ENCODE measurements around the gene HOXC13.

HOXC13 gene

DNA sequence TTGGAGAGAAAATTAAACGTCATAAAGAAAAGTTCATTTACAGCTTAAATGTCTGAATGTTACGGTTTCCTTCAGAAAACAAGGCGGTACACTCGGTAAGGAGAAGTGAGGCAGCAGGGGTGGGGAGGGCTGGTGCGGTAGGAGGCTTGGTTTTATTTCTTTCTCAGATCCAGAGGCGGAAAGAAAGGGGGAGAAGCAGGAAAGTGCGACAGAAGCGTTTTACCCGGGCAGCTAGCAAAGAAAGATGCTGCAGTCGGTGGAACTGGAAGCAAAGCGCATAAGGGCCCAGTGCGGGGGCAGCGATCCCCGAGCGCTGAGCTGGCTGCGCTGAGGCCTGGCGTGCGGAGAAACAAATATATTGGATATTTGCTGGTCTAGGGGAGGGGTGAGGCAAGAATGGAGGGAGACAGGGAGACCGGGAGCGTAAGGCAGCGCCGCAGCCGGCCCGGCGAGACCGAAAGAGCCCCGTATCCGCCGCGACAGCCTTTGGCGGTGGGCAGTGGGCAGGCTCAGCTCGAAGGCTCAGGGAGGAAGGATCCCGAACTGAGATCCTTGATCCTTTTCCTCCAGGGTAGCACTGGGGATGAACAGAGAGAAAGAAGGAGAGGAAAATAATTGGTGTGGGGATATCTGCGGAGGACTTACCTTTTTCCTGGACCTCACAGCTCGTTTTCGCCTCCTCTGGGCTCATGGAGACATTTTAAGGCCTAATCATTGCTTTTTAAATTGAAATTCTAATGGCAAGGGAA lies 27.9 kb downstream of the HOXC13 start:
- peak overlapping the region; percentile 43 for H3K4me3 Mint-ChIP-seq
- H3K36me3 Mint-ChIP-seq, result peaks cover 3% of the 10 kb centered on the region
- peak overlapping the region; percentile 26 for H3K27ac Mint-ChIP-seq
- peaks cover 3% of the 10 kb centered on the region for H3K9me3 Mint-ChIP-seq
- DNase-seq (ENCODE audit: low spot score in 2 of 2), result no peak
- ATAC-seq (ENCODE audit: low read depth), result no peak
- peaks cover 21% of the 10 kb centered on the region for H3K4me1 Mint-ChIP-seq
- H3K27me3 Mint-ChIP-seq, result peaks cover 49% of the 10 kb centered on the region

DNA sequence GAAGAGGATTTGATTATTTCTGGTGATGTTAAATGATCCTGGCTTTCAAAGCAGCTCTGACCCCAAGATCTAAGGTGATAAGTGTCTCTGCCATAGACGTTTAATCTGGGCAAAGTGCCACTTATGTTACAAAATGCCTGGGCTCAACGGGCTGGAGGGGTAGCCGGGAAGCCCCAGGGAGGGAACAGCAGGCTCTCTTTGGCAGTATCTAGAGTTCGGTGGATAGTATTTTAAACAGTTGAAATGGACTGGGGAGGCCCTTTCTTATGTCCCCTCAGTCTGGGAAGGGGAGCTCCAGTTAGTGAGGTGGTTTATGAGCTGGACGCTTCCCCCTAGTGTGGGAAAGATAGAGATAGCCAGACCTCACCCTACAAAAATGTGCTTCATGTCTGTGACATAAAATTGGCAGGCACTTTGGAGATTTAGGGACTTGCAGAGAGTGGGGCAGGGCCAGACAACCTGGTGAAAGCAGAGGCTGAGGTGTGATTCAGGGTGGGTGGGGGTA lies 28.8 kb downstream of the HOXC13 start:
- Mint-ChIP-seq H3K9me3 (peaks cover 3% of the 10 kb centered on the region), H3K36me3 (peaks cover 3% of the 10 kb centered on the region), H3K27me3 (peaks cover 57% of the 10 kb centered on the region), H3K27ac (no peak overlapping the region), H3K4me3 (no peak overlapping the region), H3K4me1 (peaks cover 21% of the 10 kb centered on the region)
- no peak for DNase-seq (ENCODE audit: low spot score in 2 of 2)
- no peak for ATAC-seq (ENCODE audit: low read depth)

DNA sequence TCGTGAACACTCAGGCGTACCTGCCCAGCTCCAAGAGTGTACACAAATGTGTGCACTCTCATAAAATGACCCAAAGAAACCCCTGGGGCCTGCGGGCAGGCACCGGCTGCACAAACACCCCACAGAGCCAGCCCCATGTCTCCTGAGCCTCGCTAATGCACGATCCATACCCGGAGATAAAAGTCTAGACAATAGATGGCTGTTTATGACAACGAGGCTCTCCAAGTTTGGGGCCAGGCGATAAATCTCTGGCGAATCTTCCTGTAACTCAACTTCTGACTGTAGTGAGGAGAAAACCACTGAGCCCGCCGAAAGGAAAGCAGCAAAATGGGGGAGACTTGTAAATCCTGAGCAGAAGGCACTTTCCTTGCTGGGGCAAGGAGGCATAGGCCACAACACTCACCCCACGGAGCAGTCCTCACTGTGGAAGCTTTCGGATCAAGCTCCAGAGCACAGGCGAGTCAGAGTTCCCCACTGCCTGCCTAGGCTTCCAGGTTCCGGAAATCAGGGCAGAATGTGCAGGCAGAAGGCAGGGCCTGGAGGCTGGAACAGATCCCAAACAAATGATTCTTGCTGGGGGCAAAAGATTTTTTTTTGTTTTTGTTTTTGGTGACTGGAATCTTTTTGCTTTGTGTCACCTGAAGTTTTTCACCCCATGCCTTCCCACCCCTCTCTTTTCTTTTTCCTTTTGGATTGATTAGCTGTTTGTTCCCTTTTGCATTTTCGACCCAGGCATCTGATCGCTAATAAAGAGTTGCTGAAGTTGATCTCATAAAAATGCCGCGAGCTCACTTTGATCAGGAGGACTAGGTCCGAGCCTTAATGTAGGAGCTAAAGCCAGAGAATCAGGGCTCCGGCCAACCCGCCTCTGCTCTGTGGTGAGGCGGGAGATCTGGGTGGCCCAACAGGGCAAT lies 29.8 kb downstream of the HOXC13 start:
- ATAC-seq (ENCODE audit: low read depth) (no peak), DNase-seq (ENCODE audit: low spot score in 2 of 2) (no peak)
- peaks cover 21% of the 10 kb centered on the region for H3K4me1 Mint-ChIP-seq
- H3K9me3 Mint-ChIP-seq, result peaks cover 5% of the 10 kb centered on the region
- H3K36me3 Mint-ChIP-seq, result peaks cover 5% of the 10 kb centered on the region
- no peak overlapping the region for H3K4me3 Mint-ChIP-seq
- H3K27ac Mint-ChIP-seq, result no peak overlapping the region
- H3K27me3 Mint-ChIP-seq, result peaks cover 62% of the 10 kb centered on the region

- Mint-ChIP-seq H3K27ac (no peak overlapping the region), H3K36me3 (peaks cover 5% of the 10 kb centered on the region), H3K4me1 (peaks cover 12% of the 10 kb centered on the region), H3K27me3 (peaks cover 58% of the 10 kb centered on the region), H3K9me3 (peaks cover 5% of the 10 kb centered on the region), H3K4me3 (no peak overlapping the region)
- ATAC-seq (ENCODE audit: low read depth), result no peak
- DNase-seq (ENCODE audit: low spot score in 2 of 2), result no peak
Observed at GRCh38 chr12:53969588-53970259, 31.1 kb downstream of the HOXC13 start.

DNA sequence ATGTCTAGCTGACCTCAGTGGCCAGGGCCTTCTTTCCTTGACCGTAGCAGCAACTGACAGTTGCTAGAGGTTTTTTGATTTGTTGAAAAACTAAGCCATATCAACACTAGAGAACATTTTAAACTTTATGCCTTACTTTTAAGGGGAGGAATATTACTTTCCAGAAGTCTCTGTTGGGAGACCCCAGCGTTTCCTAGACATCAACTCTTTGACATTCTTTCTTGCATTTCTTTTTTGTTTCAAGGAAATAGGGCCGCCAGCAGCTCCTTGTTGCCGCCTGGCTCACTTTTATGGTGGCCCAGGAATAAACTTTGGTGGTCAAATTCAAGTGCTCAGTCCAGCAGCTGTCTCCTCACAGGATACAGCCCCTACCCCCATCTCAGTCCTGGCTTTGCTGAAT lies 31.8 kb downstream of the HOXC13 start:
- peaks cover 3% of the 10 kb centered on the region for H3K9me3 Mint-ChIP-seq
- H3K27me3 Mint-ChIP-seq, result peaks cover 57% of the 10 kb centered on the region
- H3K4me3 Mint-ChIP-seq, result no peak overlapping the region
- H3K27ac Mint-ChIP-seq, result no peak overlapping the region
- peaks cover 3% of the 10 kb centered on the region for H3K36me3 Mint-ChIP-seq
- H3K4me1 Mint-ChIP-seq, result peaks cover 10% of the 10 kb centered on the region
- ATAC-seq (ENCODE audit: low read depth) (no peak), DNase-seq (ENCODE audit: low spot score in 2 of 2) (no peak)

- Mint-ChIP-seq H3K36me3 (peaks cover 4% of the 10 kb centered on the region), H3K4me3 (no peak overlapping the region), H3K27ac (no peak overlapping the region), H3K4me1 (peaks cover 9% of the 10 kb centered on the region), H3K27me3 (peaks cover 58% of the 10 kb centered on the region), H3K9me3 (peaks cover 4% of the 10 kb centered on the region)
- DNase-seq (ENCODE audit: low spot score in 2 of 2) (no peak), ATAC-seq (ENCODE audit: low read depth) (no peak)
Observed at GRCh38 chr12:53971129-53971528, 32.5 kb downstream of the HOXC13 start.

DNA sequence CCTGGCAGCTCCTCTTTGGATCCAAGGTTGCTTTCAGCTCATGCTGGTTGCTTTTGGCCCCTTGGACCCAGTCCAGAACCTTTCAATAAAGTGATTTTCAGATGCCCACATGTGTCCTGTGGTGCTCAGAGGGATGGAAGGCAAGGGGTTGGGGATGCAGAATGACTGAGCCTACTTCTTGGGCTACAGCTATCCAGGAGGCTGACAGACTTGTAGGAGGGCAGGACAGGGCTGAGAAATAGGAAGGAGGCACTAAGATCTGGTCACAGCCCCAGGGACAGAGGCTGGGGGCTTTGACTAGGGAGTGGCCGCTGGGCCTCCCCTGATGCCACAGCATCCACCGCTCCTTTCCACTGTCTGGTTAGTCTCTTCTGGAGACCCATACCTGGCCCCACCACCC lies 33.1 kb downstream of the HOXC13 start:
- Mint-ChIP-seq H3K4me1 (peaks cover 3% of the 10 kb centered on the region), H3K4me3 (no peak overlapping the region), H3K9me3 (peaks cover 4% of the 10 kb centered on the region), H3K27ac (no peak overlapping the region), H3K27me3 (peaks cover 53% of the 10 kb centered on the region), H3K36me3 (peaks cover 4% of the 10 kb centered on the region)
- DNase-seq (ENCODE audit: low spot score in 2 of 2) (no peak), ATAC-seq (ENCODE audit: low read depth) (no peak)

DNA sequence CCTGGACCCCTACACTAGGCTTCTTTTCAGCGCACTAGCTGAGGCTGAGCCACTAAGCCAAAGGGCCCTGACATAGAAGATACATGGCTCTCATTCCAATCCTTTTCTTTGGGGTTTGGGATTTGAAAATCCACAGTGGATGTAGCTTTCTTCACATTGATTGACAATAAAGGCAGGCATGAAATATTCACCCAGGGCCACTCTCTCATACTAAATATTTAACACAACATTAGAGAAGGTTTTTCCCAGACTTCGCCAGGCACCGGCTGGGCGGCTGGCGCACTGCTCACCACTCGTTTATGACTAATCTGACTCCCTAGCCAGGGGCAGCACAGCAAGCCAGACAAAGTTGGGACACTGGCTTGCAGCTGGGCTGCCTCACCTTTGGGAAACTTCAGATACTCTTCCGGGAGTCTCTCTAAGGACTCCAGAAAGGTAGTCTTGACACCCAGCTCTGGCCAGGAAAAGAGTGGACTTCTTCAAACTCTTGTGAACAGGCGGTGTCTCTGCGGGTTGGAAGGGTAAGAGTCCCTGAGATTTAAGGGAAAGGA lies 33.6 kb downstream of the HOXC13 start:
- peaks cover 4% of the 10 kb centered on the region for H3K9me3 Mint-ChIP-seq
- peaks cover 4% of the 10 kb centered on the region for H3K36me3 Mint-ChIP-seq
- H3K27ac Mint-ChIP-seq, result no peak overlapping the region
- ATAC-seq (ENCODE audit: low read depth) (no peak), DNase-seq (ENCODE audit: low spot score in 2 of 2) (no peak)
- H3K4me3 Mint-ChIP-seq, result no peak overlapping the region
- H3K27me3 Mint-ChIP-seq, result peaks cover 51% of the 10 kb centered on the region
- peaks cover 2% of the 10 kb centered on the region for H3K4me1 Mint-ChIP-seq

GRCh38 chr12:53972722-53973235 lies 34.1 kb downstream of the HOXC13 start, which contains the start of gene HOXC11:
Gene HOXC11 (plus strand): TSS chr12:53973126. CDS start chr12:53973242, 116 bp downstream.
- DNase-seq (ENCODE audit: low spot score in 2 of 2) (no peak), ATAC-seq (ENCODE audit: low read depth) (no peak)
- H3K27ac Mint-ChIP-seq, result peak within 1 kb of the TSS; percentile 15
- no peak within 1 kb of the TSS for H3K4me3 Mint-ChIP-seq
- peaks cover 4% of the 10 kb centered on the region for H3K9me3 Mint-ChIP-seq
- H3K27me3 Mint-ChIP-seq, result peaks cover 48% of the 10 kb centered on the region
- peaks cover 2% of the 10 kb centered on the region for H3K4me1 Mint-ChIP-seq
- peaks cover 4% of the 10 kb centered on the region for H3K36me3 Mint-ChIP-seq

GRCh38 chr12:53973236-53974042 lies 34.8 kb downstream of the HOXC13 start:
- peaks cover 4% of the 10 kb centered on the region for H3K36me3 Mint-ChIP-seq
- ATAC-seq (ENCODE audit: low read depth), result no peak
- no peak for DNase-seq (ENCODE audit: low spot score in 2 of 2)
- peaks cover 46% of the 10 kb centered on the region for H3K27me3 Mint-ChIP-seq
- no peak overlapping the region for H3K4me3 Mint-ChIP-seq
- peaks cover 2% of the 10 kb centered on the region for H3K4me1 Mint-ChIP-seq
- H3K27ac Mint-ChIP-seq, result peak overlapping the region; percentile 15
- peaks cover 4% of the 10 kb centered on the region for H3K9me3 Mint-ChIP-seq

GRCh38 chr12:53974084-53975063 lies 35.7 kb downstream of the HOXC13 start, which contains the start of gene HOTAIR:
Gene HOTAIR (minus strand): TSS chr12:53974954.
- Mint-ChIP-seq H3K27ac (peak within 1 kb of the TSS; percentile 81), H3K36me3 (peaks cover 4% of the 10 kb centered on the region), H3K4me3 (peak within 1 kb of the TSS; percentile 29), H3K4me1 (peaks cover 2% of the 10 kb centered on the region), H3K27me3 (peaks cover 48% of the 10 kb centered on the region), H3K9me3 (peaks cover 4% of the 10 kb centered on the region)
- ATAC-seq (ENCODE audit: low read depth) (no peak), DNase-seq (ENCODE audit: low spot score in 2 of 2) (no peak)

GRCh38 chr12:53975064-53975471 lies 36.4 kb downstream of the HOXC13 start:
- H3K27me3 Mint-ChIP-seq, result peaks cover 51% of the 10 kb centered on the region
- ATAC-seq (ENCODE audit: low read depth), result no peak
- H3K27ac Mint-ChIP-seq, result peak overlapping the region; percentile 81
- H3K4me3 Mint-ChIP-seq, result no peak overlapping the region
- no peak for DNase-seq (ENCODE audit: low spot score in 2 of 2)
- peaks cover 4% of the 10 kb centered on the region for H3K36me3 Mint-ChIP-seq
- peaks cover 4% of the 10 kb centered on the region for H3K9me3 Mint-ChIP-seq
- peaks cover 2% of the 10 kb centered on the region for H3K4me1 Mint-ChIP-seq
